GM19438 (cell line): Measurements from ENCODE around the gene MEGF9.

Source experiments
- ATAC-seq: cut with Tn5 transposase; IDR thresholded peaks from one replicate; pipeline ENCODE4 v1.9.1; 2021; ENCODE audit warnings: low read depth; ENCODE audit not compliant: unreplicated experiment

MEGF9 gene

DNA sequence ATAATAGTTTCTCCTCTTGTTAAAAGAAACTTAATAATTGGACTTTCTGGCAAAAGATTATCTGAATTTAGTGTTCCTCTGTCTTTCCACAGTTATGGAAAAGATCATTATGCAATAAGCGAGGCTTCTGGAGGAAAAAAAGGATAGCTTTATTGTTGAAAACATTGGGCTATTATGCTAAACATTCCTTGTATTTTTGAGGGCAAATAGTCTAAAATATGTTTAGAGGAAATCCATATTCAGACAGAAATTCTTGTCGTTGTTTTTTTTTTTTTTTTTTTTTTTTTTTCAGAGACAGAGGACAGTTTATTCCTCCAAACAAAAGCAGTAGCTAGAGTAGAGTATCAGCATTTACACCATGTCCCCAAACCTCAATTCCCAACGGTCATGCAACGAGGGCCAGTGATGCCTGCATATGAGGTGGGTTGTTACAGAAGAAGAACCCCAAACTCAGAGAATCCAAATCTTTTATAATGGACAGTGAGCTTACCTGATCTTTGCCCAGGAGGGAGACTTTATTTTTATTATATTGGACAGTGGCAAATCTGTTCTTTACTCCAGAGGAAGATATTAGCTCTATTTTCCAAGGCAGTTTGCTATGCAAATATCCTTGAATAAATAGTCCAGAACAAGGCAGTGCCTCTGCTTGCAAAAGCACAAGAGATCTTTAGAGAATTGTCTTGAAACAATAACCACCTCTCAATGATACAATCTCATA, 85.9 kb downstream of the MEGF9 start:
- no peak for ATAC-seq

DNA sequence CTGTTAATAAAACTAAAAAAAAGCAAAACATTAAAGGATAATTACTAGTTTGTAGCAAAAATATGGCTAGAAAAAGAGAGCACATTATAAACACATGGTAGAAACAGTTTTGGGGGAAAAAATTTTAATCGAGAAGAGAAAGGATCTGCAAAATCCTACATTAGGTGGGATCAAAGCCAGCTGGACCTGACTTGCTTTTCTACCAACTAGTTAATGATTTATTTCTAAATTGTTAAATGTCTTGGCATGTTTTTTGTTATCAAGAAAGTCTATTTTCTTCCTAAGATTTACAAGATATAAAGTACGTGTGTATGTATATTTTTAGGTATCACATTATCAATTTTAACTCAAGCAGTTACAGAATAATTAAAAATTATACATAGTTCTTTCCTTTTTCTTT, 87.2 kb downstream of the MEGF9 start:
- ATAC-seq = no peak

DNA sequence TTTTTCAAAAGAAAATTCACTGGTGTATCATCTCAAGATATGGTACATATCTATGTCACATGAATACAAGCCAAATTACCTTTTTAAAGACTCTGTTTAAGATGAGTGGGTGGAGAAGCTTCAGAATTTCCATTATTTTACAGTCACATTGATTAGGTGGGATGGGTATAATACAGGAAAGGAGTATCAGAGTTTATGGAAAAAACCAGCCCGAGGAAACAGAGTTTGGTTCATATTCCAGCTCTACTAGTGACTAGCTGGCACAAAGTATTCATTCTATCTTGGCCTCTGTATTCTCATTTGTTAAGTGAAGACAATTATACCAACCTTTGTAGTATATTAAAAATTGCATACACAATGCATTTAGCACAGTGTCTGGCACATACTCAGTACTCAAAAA, 87.8 kb downstream of the MEGF9 start:
- no peak for ATAC-seq

DNA sequence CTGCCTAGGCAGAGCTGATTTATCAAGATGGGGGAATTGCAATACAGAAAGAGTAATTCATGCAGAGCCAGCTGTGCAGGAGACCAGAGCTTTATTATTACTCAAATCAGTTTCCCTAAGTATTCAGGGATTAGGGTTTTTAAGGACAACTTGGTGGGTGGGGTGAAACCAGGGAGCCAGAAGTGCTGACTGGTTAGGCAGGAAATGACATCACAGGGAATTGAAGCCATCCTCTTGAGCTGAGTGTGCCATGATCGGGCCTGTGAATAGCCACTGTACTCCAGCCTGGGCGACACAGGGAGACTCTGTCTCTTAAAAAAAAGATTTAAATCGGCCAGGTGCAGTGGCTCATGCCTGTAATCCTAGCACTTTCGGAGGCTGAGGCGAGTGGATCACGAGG, 89.0 kb downstream of the MEGF9 start:
- no peak for ATAC-seq

DNA sequence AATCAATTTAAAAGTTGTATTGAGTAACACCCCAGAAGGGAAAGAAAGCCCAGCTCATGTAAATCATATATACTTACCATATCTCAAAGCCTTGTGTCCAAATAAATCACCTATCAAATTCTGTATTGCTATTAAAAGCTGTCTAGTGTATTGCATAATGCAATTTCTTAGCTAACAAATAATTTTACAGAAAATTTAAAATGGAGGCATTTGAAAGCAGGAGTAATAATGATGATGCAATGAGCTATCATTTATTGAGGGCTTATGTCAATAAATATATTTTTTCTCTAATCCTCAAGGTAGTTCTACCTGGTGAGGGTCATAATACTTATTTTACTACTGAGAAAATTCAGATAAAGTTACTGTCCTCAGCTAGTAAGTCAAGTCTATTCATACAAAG, 91.5 kb downstream of the MEGF9 start:
- no peak for ATAC-seq

DNA sequence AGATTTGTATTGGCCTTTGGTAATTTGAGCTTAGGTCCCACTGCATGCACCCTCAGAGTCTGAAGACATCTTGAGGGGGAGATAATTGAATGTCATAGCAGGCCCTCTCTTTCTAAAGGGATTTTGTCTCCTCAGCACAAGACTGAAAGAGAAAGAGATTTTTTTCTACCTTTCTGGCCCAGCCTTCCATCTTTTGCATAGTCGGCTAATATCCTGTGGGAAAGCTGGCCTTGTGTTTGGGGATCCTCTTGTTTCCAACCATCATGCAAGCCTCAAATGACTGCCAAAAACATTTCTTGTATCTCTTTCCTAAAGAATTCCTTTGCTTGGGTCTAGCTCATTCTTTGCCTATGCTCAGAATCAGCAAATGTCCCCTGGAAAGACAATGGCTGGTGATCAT, 92.3 kb downstream of the MEGF9 start:
- ATAC-seq = no peak

DNA sequence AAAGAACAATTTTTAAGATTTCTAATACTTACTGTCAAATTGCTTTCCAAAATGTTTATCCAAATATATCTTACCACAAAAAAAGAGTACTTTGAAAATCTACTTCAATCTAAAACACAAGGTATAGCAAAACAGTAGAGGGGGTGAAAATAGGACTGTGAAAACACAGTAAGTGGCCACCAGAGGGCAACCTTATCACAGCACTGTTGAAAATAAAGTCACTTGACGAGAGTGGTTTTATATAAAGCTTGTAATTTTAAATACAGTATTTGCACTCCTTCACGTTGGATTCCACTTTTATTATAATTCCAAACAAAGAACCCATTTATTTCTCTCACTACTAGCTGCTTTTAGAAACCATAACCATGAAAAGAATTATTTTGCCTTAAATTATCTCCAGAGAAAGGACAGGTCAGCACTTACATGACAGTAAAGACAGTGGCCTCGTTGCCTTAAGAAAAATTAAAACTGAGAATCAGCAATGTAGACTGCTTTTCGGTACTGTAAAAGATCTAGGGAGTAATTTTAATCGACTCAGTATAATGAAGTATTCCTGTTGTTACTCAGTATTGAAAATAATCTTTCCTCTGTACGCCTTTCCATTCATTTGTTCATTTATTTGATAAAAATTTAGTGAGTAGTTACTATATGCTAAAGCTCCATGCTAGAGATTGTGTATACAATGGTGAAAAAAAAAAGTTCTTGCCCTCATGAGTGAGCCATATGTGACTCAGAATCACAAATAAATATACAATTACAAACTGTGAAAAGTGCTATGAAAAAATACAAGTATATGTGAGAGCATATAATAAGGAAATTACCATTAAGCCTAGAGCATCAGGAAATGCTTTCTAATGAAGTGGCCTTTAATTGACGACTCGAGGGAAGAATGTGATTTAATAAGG, 94.3 kb downstream of the MEGF9 start:
- no peak for ATAC-seq

DNA sequence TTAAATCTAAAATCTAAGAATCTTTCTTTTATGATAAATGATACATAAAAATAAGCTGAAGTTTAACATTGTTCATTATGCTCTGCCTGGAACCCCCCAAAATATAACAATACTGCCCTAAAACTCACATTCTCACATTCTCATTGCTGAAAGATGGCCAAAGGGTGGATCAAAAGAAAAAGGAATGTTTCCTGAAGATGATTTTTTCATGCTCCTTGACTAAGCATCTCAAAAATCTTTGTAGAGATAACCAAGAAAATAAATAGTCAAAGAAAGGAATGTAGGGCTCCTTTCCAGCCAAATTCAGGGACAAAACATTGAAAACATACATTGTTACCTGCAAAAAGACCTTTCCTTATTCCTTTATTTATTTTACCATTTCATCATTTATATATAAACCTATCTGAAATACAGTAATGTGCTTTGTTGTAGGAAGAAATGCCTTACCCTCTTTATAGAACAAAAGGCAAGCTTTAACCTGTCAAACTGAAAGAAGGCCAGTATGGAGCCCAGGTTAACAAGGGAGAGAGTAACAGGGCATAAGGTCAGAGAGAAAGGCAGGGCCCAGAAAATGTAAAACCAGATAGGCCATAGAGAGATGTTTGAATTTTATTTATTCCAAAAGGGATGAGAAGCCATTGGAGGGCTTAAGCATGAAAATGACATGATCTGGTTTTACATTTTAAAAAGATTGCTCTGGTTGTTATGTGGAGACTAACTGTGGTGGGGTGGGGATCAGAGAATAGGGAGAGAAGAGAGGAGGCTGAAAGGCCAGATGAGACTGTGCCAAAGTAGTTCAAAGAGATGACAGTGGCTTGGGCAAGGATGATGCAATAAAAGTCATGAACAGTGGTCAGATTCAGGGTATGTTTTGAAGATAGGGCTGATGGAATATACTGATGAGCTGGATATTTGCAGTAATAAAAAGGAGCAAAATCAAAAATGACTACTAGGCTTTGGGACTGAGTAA, 97.0 kb downstream of the MEGF9 start:
- no peak for ATAC-seq

DNA sequence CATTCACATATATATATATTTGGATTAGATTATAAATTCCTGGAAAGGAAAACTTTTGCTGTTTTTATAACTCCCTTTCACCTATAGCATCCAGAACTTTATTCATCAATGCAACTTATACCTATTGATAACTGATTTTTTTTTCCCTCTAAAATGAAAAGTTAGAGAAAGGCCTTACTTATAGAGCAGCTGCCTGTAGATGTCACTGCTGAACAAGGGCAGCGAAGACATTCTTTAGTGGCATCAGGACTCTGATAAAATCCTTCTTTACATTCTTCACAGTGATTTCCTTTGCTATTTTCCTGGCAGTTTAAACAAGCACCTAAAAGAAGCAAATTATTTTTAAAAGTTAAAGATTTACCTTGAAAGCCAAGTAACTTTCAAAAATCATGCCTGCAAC, 102.1 kb downstream of the MEGF9 start:
- no peak for ATAC-seq

DNA sequence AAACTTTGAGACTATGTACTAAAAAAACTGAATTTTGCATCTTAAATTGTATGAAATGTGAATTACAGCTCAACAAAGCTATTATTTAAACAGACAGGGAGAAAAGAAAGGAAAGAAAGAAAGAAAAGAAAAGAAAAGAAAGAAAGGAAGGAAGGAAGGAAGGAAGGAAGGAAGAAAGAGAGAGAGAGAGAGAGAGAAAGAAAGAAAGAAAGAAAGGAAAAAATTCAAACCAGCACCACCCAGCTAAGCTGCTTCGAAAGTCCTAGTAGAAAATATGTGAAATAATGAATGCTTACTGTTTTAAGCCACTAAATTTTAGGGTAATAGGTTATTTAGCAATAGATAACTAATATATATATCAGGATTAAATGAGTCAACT, 102.6 kb downstream of the MEGF9 start:
- ATAC-seq = no peak

DNA sequence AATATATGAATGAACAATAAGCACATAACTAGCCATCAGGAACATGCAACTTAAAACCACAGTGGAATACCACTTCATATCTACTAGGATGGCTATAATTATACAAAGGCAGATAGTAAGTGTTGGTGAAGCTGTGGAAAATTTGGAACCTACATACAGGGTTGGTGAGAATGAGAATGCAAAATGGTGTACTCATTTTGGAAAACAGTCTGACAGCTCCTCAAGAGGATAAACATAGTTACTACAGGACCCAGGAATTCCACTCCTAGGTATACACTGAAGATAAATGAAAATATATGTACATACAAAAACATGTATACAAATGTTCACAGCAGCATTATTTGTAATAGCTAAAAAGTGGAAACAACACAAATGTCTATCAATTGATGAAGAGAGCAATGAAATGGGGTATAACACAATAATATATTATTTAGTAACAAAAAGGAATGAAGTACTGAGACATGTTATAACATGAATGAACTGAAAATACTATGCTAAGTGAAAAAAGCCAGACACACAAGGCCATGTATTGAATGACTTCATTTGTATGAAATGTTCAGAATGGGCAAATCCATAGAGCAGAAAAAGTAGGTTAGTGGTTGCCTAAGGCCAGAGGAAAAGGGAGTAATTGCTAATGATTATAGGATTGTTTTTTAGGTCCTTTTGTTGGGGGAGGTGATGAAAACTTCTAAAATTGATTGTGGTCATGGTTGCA, 103.1 kb downstream of the MEGF9 start:
- ATAC-seq = no peak

DNA sequence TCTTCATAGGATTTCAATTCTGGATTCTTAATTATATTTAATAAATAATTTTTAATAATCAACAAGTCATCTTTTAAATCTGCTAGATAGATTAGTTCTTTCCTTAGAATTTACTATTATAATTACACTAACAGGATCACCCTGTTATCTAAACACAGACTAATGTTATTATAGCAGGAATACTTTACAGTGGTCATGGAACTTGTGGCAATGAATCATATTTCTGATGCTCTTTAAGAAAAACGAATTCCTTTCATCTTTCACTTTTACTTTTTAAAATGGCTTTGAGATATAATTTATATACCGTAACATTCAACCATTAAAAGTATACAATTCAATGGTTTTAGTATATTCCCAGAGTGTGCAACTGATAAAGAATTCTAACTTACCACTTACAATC, 104.6 kb downstream of the MEGF9 start:
- no peak for ATAC-seq

DNA sequence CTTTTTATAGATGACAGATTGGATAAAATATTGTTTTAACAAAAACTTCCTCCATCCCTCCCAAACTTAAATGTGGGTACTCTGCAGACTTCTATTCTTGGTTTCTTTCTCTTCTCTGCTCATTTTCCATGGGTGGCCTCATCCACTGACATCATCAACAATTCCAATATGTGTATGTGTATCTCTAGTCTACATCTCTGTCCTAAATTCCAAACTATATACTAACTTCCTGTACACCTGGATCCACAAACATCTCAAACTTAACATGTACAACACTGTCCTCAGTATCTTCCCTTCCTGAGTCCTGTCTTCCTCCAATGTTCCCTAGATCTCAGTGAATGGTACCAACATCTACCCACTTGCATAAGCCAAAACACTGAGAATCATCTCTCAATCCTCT, 105.8 kb downstream of the MEGF9 start:
- ATAC-seq = no peak

DNA sequence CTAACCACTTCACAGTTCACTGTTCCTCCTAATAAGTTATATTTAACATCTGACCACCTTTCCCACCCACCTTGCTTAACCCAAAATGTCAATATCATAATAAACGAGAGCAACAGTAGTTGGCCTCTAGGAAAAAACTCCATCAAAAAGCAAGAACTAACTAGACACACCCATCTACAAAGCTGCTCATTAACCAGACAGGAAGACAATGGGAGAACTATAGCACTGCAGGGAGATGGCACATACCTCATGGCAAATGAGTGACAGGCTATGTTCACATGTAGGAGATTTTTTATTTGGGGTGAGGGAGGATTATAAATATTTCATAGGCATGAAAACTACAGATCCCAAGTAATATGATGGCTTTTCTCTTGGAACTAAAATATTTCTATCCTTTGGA, 110.7 kb downstream of the MEGF9 start:
- ATAC-seq = no peak

DNA sequence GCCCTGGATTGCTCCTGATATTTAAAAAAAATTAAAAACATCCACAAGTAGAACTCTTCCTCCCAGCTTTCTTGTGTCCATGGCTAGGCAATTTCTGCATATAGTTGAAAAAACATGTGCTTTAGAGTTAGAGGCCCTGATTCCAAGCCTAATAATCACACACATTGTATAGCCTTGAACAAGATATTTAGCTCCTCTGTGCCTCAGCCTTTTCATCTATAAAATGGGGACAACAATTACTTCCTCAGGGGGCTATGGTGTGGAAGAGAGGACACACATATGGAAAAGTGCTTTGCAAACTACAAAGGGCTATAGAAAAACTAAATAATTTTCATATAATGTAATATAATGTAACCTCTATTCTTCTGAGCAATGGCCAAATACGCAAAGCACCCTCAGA, 111.3 kb downstream of the MEGF9 start:
- ATAC-seq = no peak

DNA sequence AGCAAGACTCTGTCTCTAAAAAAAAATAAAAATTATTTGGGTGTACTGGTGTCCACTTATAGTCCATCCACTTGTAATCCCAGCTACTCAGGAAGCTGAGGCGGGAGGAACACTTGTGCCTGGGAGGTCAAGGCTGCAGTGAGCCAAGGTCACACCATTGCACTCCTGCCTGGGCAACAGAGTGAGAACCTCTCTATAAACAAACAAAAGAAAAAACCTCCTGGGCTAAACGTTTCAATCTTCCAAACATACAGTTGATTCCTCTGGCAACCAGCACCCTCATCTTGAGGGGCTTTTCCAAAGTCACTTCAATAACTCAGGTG, 120.4 kb downstream of the MEGF9 start:
- no peak for ATAC-seq

DNA sequence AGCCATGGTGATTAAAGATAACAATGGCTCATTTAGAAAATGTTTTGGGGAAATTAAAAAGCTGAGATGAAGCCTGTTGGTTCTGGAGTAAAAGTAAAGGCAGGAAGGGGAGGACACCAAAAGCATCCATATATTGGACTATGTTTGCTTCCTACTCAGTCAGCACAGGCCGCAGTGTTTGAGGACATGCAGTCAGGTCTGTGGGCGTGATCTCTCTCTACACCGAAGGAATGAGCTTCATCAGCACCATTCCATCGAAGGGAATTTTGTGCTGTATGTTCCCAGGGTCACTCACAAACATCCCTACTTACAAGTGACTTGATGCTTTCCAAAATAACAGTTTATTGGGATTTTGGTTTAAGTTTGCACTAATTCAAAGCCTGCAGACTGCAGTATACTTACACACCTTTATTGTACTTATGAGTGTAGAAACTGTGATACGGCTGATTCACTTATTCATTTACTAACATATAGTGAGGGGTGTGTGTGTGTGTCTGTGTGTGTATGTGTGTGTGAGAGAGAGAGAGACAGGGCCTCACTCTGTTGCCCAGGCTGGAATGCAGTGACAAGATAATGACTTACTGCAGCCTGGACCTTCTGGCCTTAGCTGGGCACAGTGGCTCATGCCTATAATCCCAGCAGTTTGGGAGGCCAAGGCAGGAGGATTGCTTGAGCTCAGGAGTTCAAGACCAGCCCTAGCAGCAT, 120.9 kb downstream of the MEGF9 start:
- ATAC-seq = no peak

DNA sequence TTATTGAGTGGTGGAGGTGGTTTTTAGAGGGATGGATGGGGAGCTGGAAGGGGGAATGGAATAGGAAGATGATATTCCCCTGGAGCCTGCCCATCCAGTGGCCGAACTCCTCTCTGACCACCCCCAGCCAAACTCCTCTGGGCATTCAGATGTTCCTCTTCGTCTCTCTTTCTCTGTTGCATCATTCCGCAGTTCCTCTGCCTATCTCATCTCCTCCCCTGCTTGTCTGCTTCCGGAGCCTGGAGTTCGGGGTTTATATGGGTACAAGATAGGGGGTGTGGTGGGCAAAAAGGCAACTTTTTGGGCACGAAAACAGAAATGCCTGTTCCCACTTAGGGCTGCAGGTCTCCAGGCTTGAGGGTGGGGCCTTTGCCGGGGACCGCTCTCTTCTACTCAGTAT, 122.1 kb downstream of the MEGF9 start:
- ATAC-seq = no peak

DNA sequence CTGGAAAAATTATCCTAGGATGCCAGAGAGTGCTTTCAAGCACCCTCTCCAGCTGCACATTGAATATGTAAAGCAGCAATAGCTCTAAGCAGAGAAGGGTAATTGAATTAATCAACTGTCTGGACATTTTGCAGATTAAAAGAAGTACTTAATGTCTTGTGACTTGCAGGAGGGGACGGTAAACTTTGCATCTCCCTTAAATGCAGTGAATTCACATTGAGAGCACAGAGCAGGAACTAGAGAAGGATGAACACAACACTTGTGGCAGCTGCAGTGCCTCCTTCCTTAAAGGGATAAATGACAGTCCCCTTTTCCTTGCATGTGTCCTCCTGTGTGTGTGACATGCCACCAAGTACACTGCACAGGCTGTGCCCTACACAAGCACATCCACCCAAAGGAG, 126.9 kb downstream of the MEGF9 start:
- ATAC-seq = no peak

DNA sequence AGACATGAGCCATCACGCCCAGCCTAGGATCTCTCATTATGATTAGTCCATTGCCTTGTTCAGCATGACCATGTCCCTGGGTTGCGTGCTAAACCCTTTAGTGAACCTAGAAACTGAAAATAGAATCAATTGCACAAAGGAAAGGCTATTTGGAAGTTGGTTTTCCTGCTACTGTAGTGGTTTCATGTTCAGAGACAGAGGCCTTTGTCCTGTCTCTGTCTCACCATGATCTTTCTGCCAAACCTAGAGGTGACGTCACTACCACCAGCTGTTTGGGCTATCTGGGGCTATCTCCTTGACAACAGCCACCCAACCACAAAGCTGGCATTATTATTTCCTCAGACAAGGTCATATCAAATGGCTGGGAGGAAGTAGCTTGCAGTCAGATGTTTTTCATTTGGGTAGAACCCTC, 130.3 kb downstream of the MEGF9 start:
- no peak for ATAC-seq
